ENCODE measurements around the gene NUDT21.

NUDT21 gene

GRCh38 chr16:56451753-56452689, 889 bp upstream of the NUDT21 start:
- H3K27ac ChIP-seq (ENCODE audit: low read depth, low read length): peak overlapping the region; percentile 70
- peaks cover 16% of the 10 kb centered on the region for H3K4me1 ChIP-seq (ENCODE audit: control insufficient read depth, insufficient read depth, low read length)

GRCh38 chr16:56450275-56450985, 702 bp downstream of the NUDT21 start:
- H3K27me3 ChIP-seq (ENCODE audit: control insufficient read depth, insufficient read depth, low read length): no peaks in the 10 kb centered on the region
- peak overlapping the region; percentile 74 for H3K9ac ChIP-seq (ENCODE audit: low read length)

More at GRCh38 chr16:56451753-56452689, 889 bp upstream of the NUDT21 start:
- peak overlapping the region; percentile 91 for H3K4me3 ChIP-seq (ENCODE audit: low read length)
- peaks cover 5% of the 10 kb centered on the region for H3K36me3 ChIP-seq (ENCODE audit: control insufficient read depth, insufficient read depth, low read length)
- no peaks in the 10 kb centered on the region for H3K27me3 ChIP-seq (ENCODE audit: control insufficient read depth, insufficient read depth, low read length)
- H3K9ac ChIP-seq (ENCODE audit: low read length): peak overlapping the region; percentile 29

GRCh38 chr16:56448005-56448404, 3.1 kb downstream of the NUDT21 start:
- Histone ChIP-seq H3K9ac (ENCODE audit: low read length) (no peak overlapping the region), H3K4me3 (ENCODE audit: low read length) (no peak overlapping the region), H3K4me1 (ENCODE audit: control insufficient read depth, insufficient read depth, low read length) (peaks cover 16% of the 10 kb centered on the region), H3K36me3 (ENCODE audit: control insufficient read depth, insufficient read depth, low read length) (peaks cover 3% of the 10 kb centered on the region), H3K27ac (ENCODE audit: low read depth, low read length) (no peak overlapping the region), H3K27me3 (ENCODE audit: control insufficient read depth, insufficient read depth, low read length) (no peaks in the 10 kb centered on the region)

More at GRCh38 chr16:56450275-56450985, 702 bp downstream of the NUDT21 start:
- peaks cover 16% of the 10 kb centered on the region for H3K4me1 ChIP-seq (ENCODE audit: control insufficient read depth, insufficient read depth, low read length)
- H3K4me3 ChIP-seq (ENCODE audit: low read length): peak overlapping the region; percentile 94
- H3K36me3 ChIP-seq (ENCODE audit: control insufficient read depth, insufficient read depth, low read length): peaks cover 5% of the 10 kb centered on the region
- H3K27ac ChIP-seq (ENCODE audit: low read depth, low read length): peak overlapping the region; percentile 76

- Histone ChIP-seq H3K4me1 (ENCODE audit: control insufficient read depth, insufficient read depth, low read length) (peaks cover 10% of the 10 kb centered on the region), H3K27me3 (ENCODE audit: control insufficient read depth, insufficient read depth, low read length) (no peaks in the 10 kb centered on the region), H3K9ac (ENCODE audit: low read length) (no peak overlapping the region), H3K36me3 (ENCODE audit: control insufficient read depth, insufficient read depth, low read length) (peaks cover 3% of the 10 kb centered on the region), H3K4me3 (ENCODE audit: low read length) (no peak overlapping the region), H3K27ac (ENCODE audit: low read depth, low read length) (no peak overlapping the region)
These were observed 3.8 kb downstream of the NUDT21 start for GRCh38 chr16:56447286-56447685.

- Histone ChIP-seq H3K27ac (ENCODE audit: low read depth, low read length) (no peak overlapping the region), H3K9ac (ENCODE audit: low read length) (no peak overlapping the region), H3K4me1 (ENCODE audit: control insufficient read depth, insufficient read depth, low read length) (no peaks in the 10 kb centered on the region), H3K36me3 (ENCODE audit: control insufficient read depth, insufficient read depth, low read length) (peaks cover 7% of the 10 kb centered on the region), H3K4me3 (ENCODE audit: low read length) (no peak overlapping the region), H3K27me3 (ENCODE audit: control insufficient read depth, insufficient read depth, low read length) (no peaks in the 10 kb centered on the region)
These were observed 13.1 kb downstream of the NUDT21 start for GRCh38 chr16:56438038-56438437.

GRCh38 chr16:56436258-56436657, 14.9 kb downstream of the NUDT21 start:
- no peak overlapping the region for H3K4me3 ChIP-seq (ENCODE audit: low read length)
- peaks cover 7% of the 10 kb centered on the region for H3K36me3 ChIP-seq (ENCODE audit: control insufficient read depth, insufficient read depth, low read length)
- H3K4me1 ChIP-seq (ENCODE audit: control insufficient read depth, insufficient read depth, low read length): no peaks in the 10 kb centered on the region
- no peak overlapping the region for H3K9ac ChIP-seq (ENCODE audit: low read length)
- no peaks in the 10 kb centered on the region for H3K27me3 ChIP-seq (ENCODE audit: control insufficient read depth, insufficient read depth, low read length)
- no peak overlapping the region for H3K27ac ChIP-seq (ENCODE audit: low read depth, low read length)

- H3K27ac ChIP-seq (ENCODE audit: low read depth, low read length): no peak overlapping the region
- peaks cover 3% of the 10 kb centered on the region for H3K36me3 ChIP-seq (ENCODE audit: control insufficient read depth, insufficient read depth, low read length)
- peaks cover 9% of the 10 kb centered on the region for H3K4me1 ChIP-seq (ENCODE audit: control insufficient read depth, insufficient read depth, low read length)
- no peaks in the 10 kb centered on the region for H3K27me3 ChIP-seq (ENCODE audit: control insufficient read depth, insufficient read depth, low read length)
- H3K9ac ChIP-seq (ENCODE audit: low read length): no peak overlapping the region
- H3K4me3 ChIP-seq (ENCODE audit: low read length): no peak overlapping the region
These were observed 23.0 kb downstream of the NUDT21 start for GRCh38 chr16:56428091-56428490.

GRCh38 chr16:56426585-56426984, 24.5 kb downstream of the NUDT21 start:
- H3K4me1 ChIP-seq (ENCODE audit: control insufficient read depth, insufficient read depth, low read length): peaks cover 15% of the 10 kb centered on the region
- no peak overlapping the region for H3K9ac ChIP-seq (ENCODE audit: low read length)
- H3K27ac ChIP-seq (ENCODE audit: low read depth, low read length): no peak overlapping the region
- H3K4me3 ChIP-seq (ENCODE audit: low read length): no peak overlapping the region
- H3K36me3 ChIP-seq (ENCODE audit: control insufficient read depth, insufficient read depth, low read length): peaks cover 3% of the 10 kb centered on the region
- H3K27me3 ChIP-seq (ENCODE audit: control insufficient read depth, insufficient read depth, low read length): no peaks in the 10 kb centered on the region

- peak within 1 kb of the TSS; percentile 63 for H3K9ac ChIP-seq (ENCODE audit: low read length)
- H3K27ac ChIP-seq (ENCODE audit: low read depth, low read length): peak within 1 kb of the TSS; percentile 82
- no peaks in the 10 kb centered on the region for H3K36me3 ChIP-seq (ENCODE audit: control insufficient read depth, insufficient read depth, low read length)
- H3K27me3 ChIP-seq (ENCODE audit: control insufficient read depth, insufficient read depth, low read length): no peaks in the 10 kb centered on the region
- H3K4me1 ChIP-seq (ENCODE audit: control insufficient read depth, insufficient read depth, low read length): peaks cover 15% of the 10 kb centered on the region
- H3K4me3 ChIP-seq (ENCODE audit: low read length): peak within 1 kb of the TSS; percentile 75
These were observed 25.7 kb downstream of the NUDT21 start, which contains the start of gene AMFR for GRCh38 chr16:56425439-56425832. Gene AMFR (minus strand): TSS chr16:56425545. CDS start chr16:56425327, 218 bp downstream.

- H3K27me3 ChIP-seq (ENCODE audit: control insufficient read depth, insufficient read depth, low read length): no peaks in the 10 kb centered on the region
- peak overlapping the region; percentile 77 for H3K27ac ChIP-seq (ENCODE audit: low read depth, low read length)
- no peaks in the 10 kb centered on the region for H3K36me3 ChIP-seq (ENCODE audit: control insufficient read depth, insufficient read depth, low read length)
- H3K4me1 ChIP-seq (ENCODE audit: control insufficient read depth, insufficient read depth, low read length): peaks cover 15% of the 10 kb centered on the region
- H3K9ac ChIP-seq (ENCODE audit: low read length): no peak overlapping the region
- peak overlapping the region; percentile 75 for H3K4me3 ChIP-seq (ENCODE audit: low read length)
These were observed 26.2 kb downstream of the NUDT21 start for GRCh38 chr16:56424791-56425438.

- H3K4me3 ChIP-seq (ENCODE audit: low read length): peak overlapping the region; percentile 75
- H3K9ac ChIP-seq (ENCODE audit: low read length): peak overlapping the region; percentile 63
- no peaks in the 10 kb centered on the region for H3K27me3 ChIP-seq (ENCODE audit: control insufficient read depth, insufficient read depth, low read length)
- peaks cover 15% of the 10 kb centered on the region for H3K4me1 ChIP-seq (ENCODE audit: control insufficient read depth, insufficient read depth, low read length)
- no peaks in the 10 kb centered on the region for H3K36me3 ChIP-seq (ENCODE audit: control insufficient read depth, insufficient read depth, low read length)
- peak overlapping the region; percentile 77 for H3K27ac ChIP-seq (ENCODE audit: low read depth, low read length)
These were observed 26.7 kb downstream of the NUDT21 start for GRCh38 chr16:56424404-56424764.
